ENCODE data around the gene CLMN.

Gene CLMN

DNA sequence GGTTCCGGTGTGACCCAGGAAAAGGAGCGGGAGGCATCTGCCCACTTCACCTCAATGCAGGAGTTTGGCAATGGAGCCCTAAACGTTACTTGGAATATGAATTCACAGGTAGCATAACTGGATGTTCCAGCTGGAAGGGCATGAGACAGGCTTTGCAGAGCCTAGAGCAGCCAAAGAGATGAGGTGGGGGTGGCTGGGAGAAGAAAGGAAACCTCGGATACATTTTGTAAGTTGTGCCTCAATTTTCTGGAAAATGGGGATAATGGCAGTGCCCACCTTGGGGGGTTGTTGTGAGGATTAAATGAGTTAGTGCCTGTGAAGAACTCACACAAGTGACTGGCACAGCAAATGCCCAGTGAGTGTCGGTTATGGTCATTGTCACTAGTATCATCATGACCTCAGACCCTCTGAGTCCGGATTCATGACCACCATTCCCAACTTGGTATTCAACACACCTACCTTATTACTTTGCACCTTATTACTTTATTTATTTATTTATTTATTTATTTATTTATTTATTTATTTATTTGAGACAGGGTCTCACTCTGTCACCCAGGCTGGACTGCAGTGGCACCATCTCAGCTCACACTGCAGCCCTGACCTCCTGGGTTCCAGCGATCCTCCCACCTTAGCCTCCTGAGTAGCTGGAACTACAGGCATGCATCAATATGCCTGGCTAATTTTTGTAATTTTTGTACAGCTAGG lies 56.0 kb downstream of the CLMN start:
- FAIRE-seq: no peak
- no peak for DNase-seq (ENCODE audit: low spot score)

DNA sequence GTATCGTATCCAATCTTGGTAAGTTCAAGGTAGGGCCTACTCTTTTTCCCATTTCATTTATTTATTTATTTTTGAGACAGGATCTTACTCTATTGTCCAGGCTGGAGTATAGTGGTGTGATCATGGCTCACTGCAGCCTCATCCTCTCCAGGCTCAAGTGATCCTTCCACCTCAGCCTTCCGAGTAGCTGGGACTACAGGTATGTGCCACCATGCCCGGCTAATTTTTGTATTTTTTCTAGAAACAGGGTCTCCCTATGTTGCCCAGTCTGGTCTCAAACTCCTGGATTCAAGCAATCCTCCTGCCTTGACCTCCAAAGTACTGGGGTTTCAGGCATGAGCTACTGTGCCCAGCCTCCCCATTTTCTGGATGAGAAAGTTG lies 57.2 kb downstream of the CLMN start:
- DNase-seq (ENCODE audit: low spot score) (no peak), FAIRE-seq (no peak)

DNA sequence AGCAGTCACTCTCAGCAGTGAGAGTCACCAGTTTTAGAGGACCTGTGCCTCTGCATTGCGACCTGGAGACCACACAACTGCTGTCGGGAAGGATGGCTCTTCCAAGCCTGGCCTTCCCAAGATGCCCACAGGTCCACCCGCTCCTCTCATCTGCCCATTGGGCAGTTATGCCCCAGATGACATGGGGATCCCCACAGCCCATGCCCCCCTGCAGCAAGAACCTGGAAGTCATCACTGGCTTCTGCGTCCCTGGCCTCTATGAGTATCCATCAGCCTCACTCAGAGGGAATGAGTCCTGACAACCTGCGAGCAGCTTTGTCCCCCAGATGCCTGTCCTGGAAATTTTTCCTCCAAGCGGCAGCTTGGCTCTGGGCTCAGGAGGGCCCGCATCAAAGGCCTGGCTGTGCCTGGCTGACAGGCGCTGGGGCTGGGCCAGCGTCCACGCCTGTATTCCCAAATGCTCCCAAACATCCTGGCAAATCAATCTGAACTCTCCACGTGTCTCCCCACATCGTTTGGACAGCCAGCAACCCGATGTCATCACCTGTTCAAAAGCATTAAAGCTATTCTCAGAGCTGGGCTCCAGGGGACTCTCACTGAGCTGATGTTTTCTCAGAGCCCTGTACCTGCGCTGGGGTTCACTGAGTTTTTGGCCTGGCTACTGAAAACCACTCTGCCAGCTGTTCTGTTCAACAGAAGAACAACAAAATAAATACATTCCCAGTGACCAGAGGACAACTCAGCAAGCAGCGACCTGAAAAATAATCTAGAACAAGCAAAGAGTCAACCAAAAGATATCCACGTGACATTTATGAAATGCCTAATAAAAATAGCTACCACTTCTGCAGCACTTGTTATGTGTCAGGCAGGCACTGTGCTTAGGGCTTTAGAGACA lies 57.8 kb downstream of the CLMN start:
- no peak for FAIRE-seq
- DNase-seq (ENCODE audit: low spot score): no peak

DNA sequence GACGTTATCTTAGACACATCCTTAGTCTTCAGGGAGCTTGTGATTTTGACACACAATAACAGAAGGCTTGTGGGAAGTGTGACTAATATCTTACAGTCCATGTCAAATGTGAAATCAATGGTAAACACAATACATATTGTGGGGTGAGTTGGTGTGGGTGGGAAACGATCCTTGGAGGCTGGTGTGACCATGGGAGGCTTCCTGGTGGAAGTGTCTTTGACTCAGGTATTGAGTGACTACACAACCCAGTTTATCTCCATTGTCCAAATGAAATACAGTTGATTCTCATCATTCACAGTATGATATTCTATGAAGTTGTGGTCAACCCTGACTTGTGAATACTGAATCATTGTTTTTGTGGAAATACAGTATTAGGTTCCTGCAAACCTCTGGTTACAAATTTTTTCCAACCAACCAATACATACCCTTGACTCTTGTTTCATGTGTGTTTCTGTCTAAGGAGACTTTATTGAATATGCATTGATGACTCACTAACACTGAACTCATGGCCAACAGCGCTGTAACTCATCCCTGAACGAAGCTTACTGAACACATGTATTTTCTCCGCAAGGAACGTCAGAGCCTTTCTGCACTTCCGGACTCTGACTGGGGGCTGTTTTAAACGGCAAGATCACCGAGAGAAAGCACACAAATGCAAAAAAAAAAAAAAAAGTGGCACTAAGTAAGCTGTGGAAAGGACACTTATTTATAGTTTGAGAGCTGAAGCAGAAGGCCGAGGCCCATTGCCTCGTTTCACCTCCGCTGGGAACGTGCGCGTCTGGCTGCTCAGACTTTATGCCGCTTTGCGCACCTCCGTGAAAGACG lies 59.0 kb downstream of the CLMN start:
- FAIRE-seq (no peak), DNase-seq (ENCODE audit: low spot score) (no peak)

DNA sequence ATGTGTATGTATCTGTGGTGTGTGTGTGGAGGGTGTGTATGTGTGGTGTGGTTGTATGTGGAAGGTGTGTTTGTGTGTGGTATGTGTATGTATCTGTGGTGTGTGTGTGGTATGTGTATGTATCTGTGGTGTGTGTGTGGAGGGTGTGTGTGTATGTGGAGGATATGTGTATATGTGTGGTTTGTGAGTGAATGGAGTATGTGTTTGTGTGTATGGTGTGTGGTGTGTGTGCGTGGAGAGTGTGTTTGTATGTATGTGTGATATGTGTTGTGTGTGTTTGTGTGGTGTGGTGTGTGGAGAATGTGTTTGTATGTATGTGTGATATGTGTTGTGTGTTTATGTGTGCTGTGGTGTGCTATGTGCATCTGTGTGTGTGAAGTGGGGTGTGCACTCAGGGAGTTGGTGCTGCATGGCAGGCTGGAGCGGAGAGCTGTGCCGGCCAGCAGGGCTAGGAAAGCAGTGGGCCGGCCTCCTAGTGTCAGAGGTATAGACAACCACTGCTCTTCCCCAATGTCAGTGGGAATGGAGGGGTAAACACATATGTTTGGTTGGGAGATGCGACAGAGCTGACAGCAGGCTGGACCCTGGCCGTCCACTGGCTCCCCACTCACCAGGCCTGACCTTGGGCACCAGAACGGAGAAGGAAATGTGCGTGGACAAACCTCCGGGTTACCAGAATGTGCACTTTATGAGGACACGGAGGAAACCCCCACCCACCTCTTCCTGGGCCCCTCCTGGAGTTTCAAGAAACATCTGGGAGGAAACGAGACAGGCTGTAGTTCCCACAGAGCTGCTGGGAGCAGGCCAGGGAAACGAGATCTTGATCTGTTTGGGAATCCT lies 60.7 kb downstream of the CLMN start:
- FAIRE-seq: peak; percentile 53
- DNase-seq (ENCODE audit: low spot score): no peak

DNA sequence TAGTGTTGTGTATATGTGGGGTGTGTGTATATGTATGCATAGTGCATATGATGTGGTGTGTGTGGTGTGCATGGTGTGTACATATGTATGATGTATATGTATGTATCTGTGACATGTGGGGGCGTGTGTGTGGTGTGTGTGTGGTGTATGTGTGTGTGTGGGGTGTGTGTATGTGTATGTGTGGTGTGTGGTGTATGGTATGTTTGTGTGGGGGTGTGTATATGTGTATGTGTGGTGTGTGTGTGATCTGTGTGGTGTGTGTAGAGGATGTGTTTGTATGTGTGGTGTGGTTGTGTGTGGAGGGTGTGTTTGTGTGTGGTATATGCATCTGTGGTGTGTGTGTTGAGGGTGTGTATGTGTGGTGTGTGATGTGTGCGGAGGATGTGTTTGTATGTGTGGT lies 61.6 kb downstream of the CLMN start:
- FAIRE-seq: peak; percentile 93
- no peak for DNase-seq (ENCODE audit: low spot score)

DNA sequence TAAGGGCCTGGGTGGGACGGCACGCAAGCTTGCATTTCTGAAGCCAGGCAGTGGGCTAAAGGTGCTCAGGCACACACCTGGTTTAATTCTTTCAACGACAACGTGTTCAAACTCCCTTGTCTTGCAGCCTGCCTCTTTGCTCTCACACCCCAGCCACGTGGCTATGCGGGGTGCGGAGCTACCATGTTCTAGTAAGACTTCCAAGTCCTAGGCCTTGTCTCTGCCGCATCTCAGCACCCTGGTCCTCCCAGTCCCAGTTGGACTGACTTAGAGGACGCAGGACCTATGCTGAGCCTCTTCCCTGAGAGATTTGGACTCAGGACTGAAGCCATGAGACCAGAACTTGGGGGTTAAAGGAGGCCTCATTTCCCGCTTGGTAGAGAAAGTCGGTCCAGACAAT lies 62.2 kb downstream of the CLMN start:
- DNase-seq (ENCODE audit: low spot score): no peak
- FAIRE-seq: no peak

DNA sequence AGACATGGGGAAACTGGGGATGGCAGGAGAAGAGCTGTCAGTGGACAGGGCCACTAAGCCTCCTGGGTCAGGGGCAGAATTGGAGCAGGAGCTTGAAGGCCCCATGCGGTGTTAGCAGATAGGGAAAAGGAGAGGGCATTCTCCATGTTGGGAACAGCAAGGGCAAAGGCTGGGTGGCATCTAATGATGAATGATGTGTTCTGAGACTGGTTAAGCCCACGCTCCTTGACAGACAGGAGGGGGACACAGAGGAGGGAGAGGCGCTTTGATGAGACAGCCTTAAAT lies 63.0 kb downstream of the CLMN start:
- no peak for DNase-seq (ENCODE audit: low spot score)
- FAIRE-seq: no peak

DNA sequence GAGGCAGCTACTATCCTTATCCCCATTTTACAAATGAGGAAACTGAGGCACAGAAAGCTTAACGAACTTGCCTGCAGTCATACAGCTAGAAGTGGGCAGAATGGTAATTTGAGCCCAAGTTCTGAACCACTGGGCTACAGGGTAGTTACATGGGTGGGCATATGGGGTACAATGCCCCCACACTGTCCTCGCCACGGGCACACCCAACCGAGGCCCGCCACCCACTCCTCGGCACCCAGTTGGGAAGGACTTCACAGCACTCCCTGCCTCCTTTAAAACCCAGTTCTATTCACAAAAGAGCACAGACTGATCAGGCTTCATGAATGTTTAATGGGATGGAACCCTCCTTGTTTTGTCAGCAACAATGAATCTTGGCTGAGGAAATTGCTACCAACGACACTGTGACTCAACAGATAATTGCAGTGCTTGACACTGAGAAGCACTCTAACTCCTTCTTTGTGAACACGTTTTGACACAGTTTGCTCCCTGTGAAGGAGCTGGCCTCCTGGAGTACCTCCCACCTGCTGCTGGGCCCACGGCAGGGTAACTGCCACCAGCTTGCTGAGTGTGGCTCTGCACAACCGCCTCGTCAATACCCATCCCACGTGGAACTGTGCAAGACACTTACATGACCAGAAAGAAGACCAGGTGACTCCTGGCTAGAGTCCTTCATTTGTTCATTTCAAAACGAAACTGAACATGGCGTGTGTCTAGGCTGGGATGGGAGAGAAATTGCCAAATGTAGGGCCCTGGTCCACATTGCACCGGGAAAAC lies 63.5 kb downstream of the CLMN start:
- FAIRE-seq (no peak), DNase-seq (ENCODE audit: low spot score) (no peak)

DNA sequence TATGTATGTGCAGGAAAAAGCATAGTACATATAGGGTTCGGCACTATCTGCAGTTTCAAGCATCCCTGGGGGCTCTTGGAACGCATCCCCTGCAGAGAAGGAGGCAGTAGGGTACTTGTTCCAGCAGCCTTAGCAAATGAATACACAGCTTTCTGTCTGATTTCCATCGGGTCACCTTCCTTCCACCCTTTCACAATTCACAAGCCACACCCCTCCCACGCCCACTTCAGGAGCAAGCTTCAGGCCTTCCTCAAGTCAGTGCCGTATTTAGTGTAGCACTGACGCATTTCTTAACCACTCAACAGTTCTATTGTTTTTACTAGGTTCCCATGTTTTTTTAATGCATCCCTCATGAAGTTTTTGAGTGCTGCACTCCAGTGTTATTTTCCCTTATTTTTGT lies 64.2 kb downstream of the CLMN start:
- FAIRE-seq: no peak

DNA sequence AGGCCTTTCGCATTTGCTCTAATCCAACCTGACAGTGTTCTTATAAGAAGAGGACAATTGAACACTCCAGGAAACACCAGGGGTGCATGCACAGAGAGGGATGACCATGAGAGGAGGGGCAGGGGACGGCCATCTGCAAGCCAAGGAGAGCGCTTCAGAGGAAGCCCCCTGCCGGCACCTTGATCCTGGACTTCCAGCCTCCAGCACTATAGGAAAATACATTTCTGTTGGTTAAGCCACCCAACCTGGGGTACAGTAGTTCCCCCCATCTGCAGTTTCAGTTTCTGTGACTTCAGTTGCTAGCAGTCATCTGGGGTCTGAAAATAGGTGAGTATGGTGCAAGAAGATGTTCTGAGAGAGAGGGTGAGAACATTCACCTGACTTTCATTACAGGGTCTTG lies 64.7 kb downstream of the CLMN start:
- DNase-seq (ENCODE audit: low spot score): no peak

More for the DNA sequence above, 64.2 kb downstream of the CLMN start:
- DNase-seq (ENCODE audit: low spot score): peak; percentile 56

DNA sequence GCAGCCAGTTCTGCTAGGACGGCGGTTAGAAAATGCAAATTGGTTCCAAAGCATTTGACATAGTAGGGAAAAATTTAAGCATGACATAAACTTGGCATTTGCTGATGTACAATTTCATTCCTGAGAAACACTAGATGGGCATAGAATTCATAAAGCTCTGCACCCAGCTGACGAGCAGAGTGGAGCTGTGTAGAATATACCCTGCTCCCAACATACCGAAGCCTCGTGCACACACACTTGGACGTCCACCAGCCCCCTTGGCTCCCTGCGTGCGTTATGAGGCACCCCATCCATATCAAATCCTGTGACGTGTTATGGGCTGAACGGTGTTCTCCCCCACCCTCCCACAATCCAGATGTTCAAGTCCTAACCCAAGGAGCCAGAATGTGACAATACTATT lies 65.4 kb downstream of the CLMN start:
- FAIRE-seq (no peak), DNase-seq (ENCODE audit: low spot score) (no peak)

More for the DNA sequence above, 64.7 kb downstream of the CLMN start:
- FAIRE-seq: no peak

DNA sequence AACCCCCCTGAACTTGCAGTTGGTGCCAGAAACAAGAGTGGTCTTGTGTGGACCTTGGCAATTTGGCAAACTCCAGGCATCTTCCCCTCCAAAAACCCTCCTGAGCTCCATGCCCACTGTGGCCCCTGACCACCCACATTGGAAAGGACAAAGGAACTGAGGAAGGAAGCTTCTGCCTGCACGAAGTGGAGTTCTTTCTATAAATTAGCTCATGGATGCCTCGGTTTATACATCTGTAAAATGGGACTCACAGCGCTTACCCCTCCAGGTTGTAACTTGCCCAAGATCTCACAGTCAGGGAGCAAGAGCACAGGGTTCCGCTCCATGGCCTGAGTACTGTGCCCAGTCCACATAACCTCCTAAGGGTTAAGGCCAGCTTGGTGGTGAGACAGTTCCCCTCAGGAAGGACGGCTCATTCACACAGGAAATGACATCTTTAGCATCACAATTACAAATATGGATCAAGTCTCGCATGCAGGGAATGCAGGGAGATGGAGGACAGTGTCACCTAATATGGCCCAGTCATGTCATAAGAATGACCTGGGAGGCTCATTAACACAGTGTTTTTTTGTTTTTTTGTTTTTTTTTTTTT lies 66.6 kb downstream of the CLMN start:
- FAIRE-seq (no peak), DNase-seq (ENCODE audit: low spot score) (no peak)

DNA sequence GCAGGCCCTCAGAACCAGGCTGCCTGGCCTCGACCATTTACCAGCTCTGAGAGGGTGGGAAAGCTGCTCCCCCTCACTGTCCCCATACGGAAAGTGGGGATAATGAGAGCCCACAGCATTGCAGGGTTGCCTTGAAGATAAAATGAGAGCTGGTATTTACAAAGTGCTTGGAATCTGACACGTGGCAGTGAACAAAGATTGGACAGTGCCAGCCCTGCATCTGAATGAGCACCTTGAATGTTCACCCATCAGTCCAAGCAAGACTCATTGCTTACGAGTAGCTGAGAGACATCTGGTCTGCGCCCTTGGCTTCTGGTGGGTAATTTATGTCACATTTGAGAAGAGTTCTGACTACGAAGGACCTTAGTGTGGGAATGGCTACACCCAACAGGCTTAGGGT lies 67.5 kb downstream of the CLMN start:
- DNase-seq (ENCODE audit: low spot score): no peak

DNA sequence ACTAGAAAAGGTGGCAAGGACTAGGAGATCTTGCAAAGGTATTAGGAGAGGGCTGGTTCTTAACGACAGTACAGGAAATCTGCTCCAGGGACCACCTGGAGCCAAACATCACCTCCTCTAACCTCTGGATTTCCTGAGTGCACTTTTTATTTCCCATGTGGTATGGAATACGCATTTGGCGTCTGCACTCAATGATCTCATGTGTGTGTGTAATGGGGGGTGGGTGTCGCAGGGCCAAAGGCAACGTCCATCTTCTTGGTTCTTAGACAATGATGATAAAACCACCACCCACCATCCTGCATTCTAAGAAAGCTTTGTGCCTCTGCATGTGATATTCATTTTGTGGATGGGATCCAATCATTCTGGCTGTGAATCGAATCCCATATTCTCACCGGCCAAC lies 68.8 kb downstream of the CLMN start:
- DNase-seq (ENCODE audit: low spot score) (no peak), FAIRE-seq (no peak)

More for the DNA sequence above, 67.5 kb downstream of the CLMN start:
- no peak for FAIRE-seq

DNA sequence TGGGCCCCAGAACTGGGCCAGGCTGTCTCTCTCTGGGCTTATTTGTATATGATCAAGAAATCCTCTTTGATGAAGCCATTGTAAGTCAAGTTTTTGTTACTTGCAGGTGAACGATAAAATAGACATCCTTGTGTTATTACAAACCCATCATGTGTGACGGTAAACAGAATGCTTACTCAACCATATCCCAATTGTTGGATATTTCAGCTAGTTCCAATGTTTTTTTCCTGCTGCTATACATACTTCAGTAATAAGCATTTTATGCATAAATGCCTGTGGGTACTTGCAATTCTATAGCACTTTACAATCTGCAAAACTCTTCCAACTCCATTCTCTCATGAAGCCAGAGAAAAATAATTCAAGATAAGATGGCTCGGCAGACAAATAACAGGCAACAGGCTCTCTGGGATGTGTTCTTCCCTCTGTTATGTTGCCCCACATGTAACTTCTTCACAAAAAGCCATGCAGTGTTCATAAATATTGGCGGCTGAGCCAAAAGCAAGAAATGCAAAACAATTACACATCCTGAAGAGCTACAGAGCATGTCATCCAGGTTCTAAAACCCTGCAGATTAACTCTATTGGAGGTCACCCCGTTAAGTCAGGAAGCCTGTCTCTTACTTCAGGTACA lies 69.5 kb downstream of the CLMN start:
- no peak for FAIRE-seq
- no peak for DNase-seq (ENCODE audit: low spot score)

DNA sequence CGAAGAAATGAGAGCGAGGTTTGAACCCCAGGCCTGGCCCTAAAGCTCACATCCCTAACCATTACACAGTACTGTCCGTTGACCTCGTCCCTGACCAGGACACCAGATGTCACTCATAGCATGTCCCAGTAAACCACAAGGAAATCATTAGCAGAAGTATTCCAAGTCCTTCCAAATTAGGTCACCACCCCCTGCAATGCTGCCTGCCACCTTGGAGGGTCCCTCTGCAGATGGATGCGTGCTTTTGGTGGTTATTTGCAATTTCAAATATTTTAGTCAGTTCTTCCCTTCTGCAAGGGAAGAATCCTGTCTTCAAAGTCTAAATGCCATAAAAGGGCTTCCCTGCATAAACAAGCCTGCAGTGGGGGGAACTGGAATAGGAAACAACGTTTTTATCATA lies 71.3 kb downstream of the CLMN start:
- DNase-seq (ENCODE audit: low spot score): no peak
- FAIRE-seq: no peak

DNA sequence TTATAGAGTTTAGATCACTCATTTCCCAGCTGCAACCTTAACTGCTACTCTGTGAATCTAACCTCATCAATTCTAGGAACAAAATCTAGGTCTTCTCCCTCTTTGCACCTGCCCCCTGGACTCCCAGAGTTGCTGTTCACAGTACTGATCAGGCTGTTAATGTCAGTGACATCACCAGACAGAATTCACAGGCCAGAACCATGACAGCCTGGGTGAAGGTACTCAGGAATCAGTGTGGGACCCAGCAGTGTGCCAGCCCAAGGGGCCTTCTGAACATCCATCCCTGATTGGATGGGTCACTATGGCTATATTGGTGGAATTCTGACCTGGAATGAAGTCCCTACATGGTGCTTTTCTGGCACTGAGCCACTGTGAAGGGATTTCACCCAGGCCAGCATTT lies 72.8 kb downstream of the CLMN start:
- no peak for FAIRE-seq
- no peak for DNase-seq (ENCODE audit: low spot score)

DNA sequence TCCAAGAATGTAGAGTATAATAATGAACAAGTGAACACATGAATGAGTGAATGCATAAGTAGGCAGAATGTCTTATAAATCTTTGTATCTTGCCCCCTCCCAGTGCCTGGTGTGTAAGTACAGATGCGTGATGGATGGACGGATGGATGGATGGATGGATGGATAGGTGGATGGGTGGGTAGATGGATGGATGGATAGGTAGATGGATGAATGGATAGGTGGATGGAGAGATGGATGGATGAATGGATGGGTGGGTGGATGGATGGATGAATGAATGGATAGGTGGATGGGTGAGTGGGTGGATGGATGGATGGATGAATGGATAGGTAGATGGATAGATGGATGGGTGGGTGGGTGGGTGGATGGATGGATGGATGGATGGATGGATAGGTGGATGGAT lies 74.4 kb downstream of the CLMN start:
- FAIRE-seq (peak; percentile 78), DNase-seq (ENCODE audit: low spot score) (no peak)

DNA sequence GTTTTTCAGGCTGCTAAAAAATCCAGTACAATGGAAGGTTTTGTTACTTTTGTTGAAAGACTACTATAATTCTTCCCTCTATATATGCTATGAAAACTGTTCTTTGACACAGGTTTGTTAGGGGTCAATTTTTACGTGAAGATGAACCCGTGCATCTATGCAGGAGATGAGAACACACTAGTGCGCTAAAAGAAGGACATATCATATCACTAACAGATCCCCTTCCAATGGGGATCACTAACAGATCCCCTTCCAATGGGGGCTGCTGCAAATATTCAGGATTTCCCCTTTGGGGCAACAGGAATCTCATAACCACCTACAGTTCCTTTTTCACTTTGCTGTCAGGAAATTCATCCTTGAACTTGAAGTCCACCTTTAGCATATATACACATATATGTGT lies 75.1 kb downstream of the CLMN start:
- DNase-seq (ENCODE audit: low spot score) (no peak), FAIRE-seq (no peak)
